H9 (cell line): ENCODE data around the gene L3HYPDH. TPM values are rescaled to one million over a fixed set of nuclear protein-coding genes. Genes with fewer than 3 reads are reported as not detected.

Experiments
- DNase-seq: peaks from one replicate; pipeline ENCODE4 v3.0.0-alpha.2; 2017
- H2AFZ ChIP-seq: one replicate; pipeline ENCODE4 v1.6.1; 2013; ENCODE audit warnings: mild to moderate bottlenecking, low read length, control low read depth, moderate library complexity
- H2AK5ac ChIP-seq: 2 replicates; pipeline ENCODE4 v1.6.1; 2013; ENCODE audit warnings: low read length, control low read depth, mixed read lengths; ENCODE audit not compliant: insufficient read length
- H2BK120ac ChIP-seq: one replicate; pipeline ENCODE4 v1.6.1; 2013; ENCODE audit warnings: low read depth, mild to moderate bottlenecking, low read length, control low read depth, inconsistent platforms; ENCODE audit not compliant: poor library complexity, severe bottlenecking
- H2BK12ac ChIP-seq: 2 replicates; pipeline ENCODE4 v1.6.1; 2013; ENCODE audit warnings: low read length, control low read depth, mixed read lengths, low read depth; ENCODE audit not compliant: insufficient read length
- H2BK15ac ChIP-seq: 2 replicates; pipeline ENCODE4 v1.6.1; 2013; ENCODE audit warnings: low read depth, low read length, control low read depth
- H2BK20ac ChIP-seq: one replicate; pipeline ENCODE4 v1.6.1; 2013; ENCODE audit warnings: low read depth, mild to moderate bottlenecking, low read length, control low read depth, inconsistent platforms; ENCODE audit not compliant: poor library complexity, severe bottlenecking
- H2BK5ac ChIP-seq: 2 replicates; pipeline ENCODE4 v1.6.1; 2013; ENCODE audit warnings: low read length, control low read depth, mixed read lengths; ENCODE audit not compliant: insufficient read length
- H3K14ac ChIP-seq: 2 replicates; pipeline ENCODE4 v1.6.1; 2013; ENCODE audit warnings: low read length, control low read depth; ENCODE audit not compliant: insufficient read depth
- H3K18ac ChIP-seq: 2 replicates; pipeline ENCODE4 v1.6.1; 2013; ENCODE audit warnings: low read depth, mild to moderate bottlenecking, mixed read lengths, low read length, control low read depth; ENCODE audit not compliant: insufficient read length
- H3K23ac ChIP-seq: 2 replicates; pipeline ENCODE4 v1.6.1; 2013; ENCODE audit warnings: low read length, control low read depth, mixed read lengths, low read depth; ENCODE audit not compliant: insufficient read length
- H3K23me2 ChIP-seq: 2 replicates; pipeline ENCODE4 v1.6.1; 2013; ENCODE audit warnings: low read depth, mild to moderate bottlenecking, mixed read lengths, low read length, control low read depth; ENCODE audit not compliant: insufficient read length, poor library complexity, severe bottlenecking
- H3K27ac ChIP-seq: 2 replicates; pipeline ENCODE4 v1.5.1; 2013; ENCODE audit warnings: low read length, control low read depth, mixed read lengths, low read depth; ENCODE audit not compliant: insufficient read length
- H3K27me3 ChIP-seq: 2 replicates; pipeline ENCODE4 v1.6.1; 2013; ENCODE audit warnings: low read length, control low read depth, inconsistent platforms; ENCODE audit not compliant: insufficient read depth
- H3K4ac ChIP-seq: 2 replicates; pipeline ENCODE4 v1.6.1; 2013; ENCODE audit warnings: low read depth, mild to moderate bottlenecking, control low read depth, inconsistent platforms, low read length, moderate library complexity
- H3K4me1 ChIP-seq: 2 replicates; pipeline ENCODE4 v1.6.1; 2013; ENCODE audit warnings: low read length, control low read depth, inconsistent platforms; ENCODE audit not compliant: insufficient read depth
- H3K4me2 ChIP-seq: 2 replicates; pipeline ENCODE4 v1.6.1; 2013; ENCODE audit warnings: low read length, control low read depth, mixed read lengths; ENCODE audit not compliant: insufficient read length, insufficient read depth
- H3K56ac ChIP-seq: 2 replicates; pipeline ENCODE4 v1.6.1; 2013; ENCODE audit warnings: low read depth, mild to moderate bottlenecking, mixed read lengths, low read length, control low read depth; ENCODE audit not compliant: insufficient read length
- H3K79me1 ChIP-seq: 2 replicates; pipeline ENCODE4 v1.6.1; 2013; ENCODE audit warnings: low read depth, mild to moderate bottlenecking, moderate library complexity, low read length, control low read depth, inconsistent platforms; ENCODE audit not compliant: insufficient read depth, poor library complexity, severe bottlenecking
- H3K79me2 ChIP-seq: 2 replicates; pipeline ENCODE4 v1.6.1; 2013; ENCODE audit warnings: low read length, control low read depth, inconsistent platforms; ENCODE audit not compliant: insufficient read depth
- H3K9ac ChIP-seq: 2 replicates; pipeline ENCODE4 v1.6.1; 2013; ENCODE audit warnings: low read length, control low read depth, mixed read lengths; ENCODE audit not compliant: insufficient read length; ENCODE audit errors: extremely low read depth
- H3K9me3 ChIP-seq: one replicate; pipeline ENCODE4 v1.6.1; 2013; ENCODE audit warnings: low read depth, low read length, inconsistent platforms; ENCODE audit not compliant: control insufficient read depth
- H3T11ph ChIP-seq: one replicate; pipeline ENCODE4 v1.6.1; 2013; ENCODE audit warnings: mild to moderate bottlenecking, low read length, control low read depth, inconsistent platforms
- H4K20me1 ChIP-seq: one replicate; pipeline ENCODE4 v1.6.1; 2013; ENCODE audit not compliant: control insufficient read depth, insufficient read length, insufficient read depth
- H4K5ac ChIP-seq: 2 replicates; pipeline ENCODE4 v1.6.1; 2013; ENCODE audit warnings: low read depth, mild to moderate bottlenecking, mixed read lengths, low read length, control low read depth; ENCODE audit not compliant: insufficient read length
- H4K8ac ChIP-seq: replicated peaks from 2 replicates; pipeline ENCODE4 v1.6.1; 2013; ENCODE audit warnings: low read length, control low read depth, mixed read lengths, low read depth; ENCODE audit not compliant: insufficient read length
- H4K91ac ChIP-seq: 2 replicates; pipeline ENCODE4 v1.6.1; 2013; ENCODE audit warnings: low read depth, mild to moderate bottlenecking, moderate library complexity, mixed read lengths, low read length, control low read depth; ENCODE audit not compliant: insufficient read length
- H3K27ac Mint-ChIP-seq, 3 experiments: 2 replicates in 2 of 3; 3 replicates in 1 of 3; pipeline ENCODE4 v1.8.0; 2020 to 2021; ENCODE audit warnings: mixed read lengths in 3 of 3, mild to moderate bottlenecking in 1 of 3, moderate library complexity in 1 of 3
- H3K27me3 Mint-ChIP-seq: 2 replicates; pipeline ENCODE4 v1.8.0; 2021; ENCODE audit warnings: low read depth, mild to moderate bottlenecking, moderate library complexity, mixed read lengths
- H3K36me3 Mint-ChIP-seq, 3 experiments: 2 replicates in 2 of 3; 3 replicates in 1 of 3; pipeline ENCODE4 v1.8.0; 2020 to 2021; ENCODE audit warnings: low read depth in 3 of 3, mixed read lengths in 3 of 3; ENCODE audit not compliant: insufficient read depth in 1 of 3
- H3K4me1 Mint-ChIP-seq, 2 experiments: 2 replicates each; pipeline ENCODE4 v1.8.0; 2020; ENCODE audit warnings: mixed read lengths in 2 of 2
- H3K4me3 Mint-ChIP-seq, 2 experiments: 2 replicates in 1 of 2; 3 replicates in 1 of 2; pipeline ENCODE4 v1.8.0; 2020 to 2021; ENCODE audit warnings: mild to moderate bottlenecking in 2 of 2, mixed read lengths in 2 of 2, moderate library complexity in 1 of 2
- H3K9me3 Mint-ChIP-seq, 2 experiments: 2 replicates in 1 of 2; 3 replicates in 1 of 2; pipeline ENCODE4 v1.8.0; 2020; ENCODE audit warnings: mild to moderate bottlenecking in 2 of 2, mixed read lengths in 2 of 2, moderate library complexity in 1 of 2
- WGBS: extraction: QIAGEN DNeasy Blood & Tissue Kit; methylation state at CpG from one replicate; pipeline ENCODE4 v1.1.7; 2013; ENCODE audit warnings: missing lambda C conversion rate, low lambda C conversion rate, mixed read lengths; ENCODE audit not compliant: insufficient read length; ENCODE audit errors: extremely low coverage; 5-methylcytosine and 5-hydroxymethylcytosine counted together
- total RNA-seq: library from RNA; stranded (reverse); gene quantifications from 2 replicates; pipeline ENCODE4 v1.2.1, GENCODE V29; 2021
- TF ChIP-seq, protein P1 (sequence below): fragments of 200-600 bp; sonication (generic); conservative IDR thresholded peaks from 3 replicates; pipeline ENCODE4 v1.8.0; 2021; ENCODE audit warnings: antibody characterized with exemption, mild to moderate bottlenecking

The L3HYPDH gene
- total RNA-seq, 1 experiment from 2014 or later = 15.7 TPM

GRCh38 chr14:59503256-59503655 is 19.0 kb upstream of the L3HYPDH start:
- Histone ChIP-seq H4K8ac (no peak overlapping the region), H3K23ac (no peak overlapping the region), H2AFZ (no peak overlapping the region), H3K4me2 (no peak overlapping the region), H2BK20ac (no peak overlapping the region), H3K79me2 (no peaks in the 10 kb centered on the region), H3K79me1 (no peaks in the 10 kb centered on the region), H2BK5ac (no peak overlapping the region), H3K27me3 (no peaks in the 10 kb centered on the region), H3K4ac (no peak overlapping the region), H3K27ac (no peak overlapping the region), H2BK15ac (no peak overlapping the region), H4K20me1 (no peaks in the 10 kb centered on the region), H2BK120ac (no peak overlapping the region), H3T11ph (no peak overlapping the region), H3K23me2 (no peaks in the 10 kb centered on the region), H2BK12ac (no peak overlapping the region), H3K9ac (no peak overlapping the region), H4K5ac (no peak overlapping the region), H3K18ac (no peak overlapping the region), H3K9me3 (no peaks in the 10 kb centered on the region), H2AK5ac (no peak overlapping the region), H4K91ac (no peak overlapping the region), H3K14ac (no peak overlapping the region), H3K56ac (no peak overlapping the region), H3K4me1 (no peaks in the 10 kb centered on the region)
- TF ChIP-seq, protein P1, sequence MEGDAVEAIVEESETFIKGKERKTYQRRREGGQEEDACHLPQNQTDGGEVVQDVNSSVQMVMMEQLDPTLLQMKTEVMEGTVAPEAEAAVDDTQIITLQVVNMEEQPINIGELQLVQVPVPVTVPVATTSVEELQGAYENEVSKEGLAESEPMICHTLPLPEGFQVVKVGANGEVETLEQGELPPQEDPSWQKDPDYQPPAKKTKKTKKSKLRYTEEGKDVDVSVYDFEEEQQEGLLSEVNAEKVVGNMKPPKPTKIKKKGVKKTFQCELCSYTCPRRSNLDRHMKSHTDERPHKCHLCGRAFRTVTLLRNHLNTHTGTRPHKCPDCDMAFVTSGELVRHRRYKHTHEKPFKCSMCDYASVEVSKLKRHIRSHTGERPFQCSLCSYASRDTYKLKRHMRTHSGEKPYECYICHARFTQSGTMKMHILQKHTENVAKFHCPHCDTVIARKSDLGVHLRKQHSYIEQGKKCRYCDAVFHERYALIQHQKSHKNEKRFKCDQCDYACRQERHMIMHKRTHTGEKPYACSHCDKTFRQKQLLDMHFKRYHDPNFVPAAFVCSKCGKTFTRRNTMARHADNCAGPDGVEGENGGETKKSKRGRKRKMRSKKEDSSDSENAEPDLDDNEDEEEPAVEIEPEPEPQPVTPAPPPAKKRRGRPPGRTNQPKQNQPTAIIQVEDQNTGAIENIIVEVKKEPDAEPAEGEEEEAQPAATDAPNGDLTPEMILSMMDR = no peak
- Mint-ChIP-seq H3K36me3 (peaks cover 3 to 15% (median 5%) of the 10 kb centered on the region in 3 experiments; a peak in 5 of 7 replicates), H3K27me3 (no peaks in the 10 kb centered on the region), H3K27ac (no peak overlapping the region), H3K4me3 (no peak overlapping the region), H3K4me1 (peaks cover 10 to 12% of the 10 kb centered on the region in 2 experiments), H3K9me3 (no peaks in the 10 kb centered on the region; a peak in 1 of 5 replicates)
- no CpG with 5 or more reads among the region's 4 CpGs for WGBS
- DNase-seq = no peak
